ENCODE data around the gene CHCHD10.
A peak's percentile ranks its signal among the peaks of the same experiment; 100 is the strongest.
"Not testable (repeated sequence)": the region's sequence is repeated elsewhere in the genome, so short reads cannot be mapped to it uniquely, and the experiment has no call there.

The CHCHD10 gene

DNA sequence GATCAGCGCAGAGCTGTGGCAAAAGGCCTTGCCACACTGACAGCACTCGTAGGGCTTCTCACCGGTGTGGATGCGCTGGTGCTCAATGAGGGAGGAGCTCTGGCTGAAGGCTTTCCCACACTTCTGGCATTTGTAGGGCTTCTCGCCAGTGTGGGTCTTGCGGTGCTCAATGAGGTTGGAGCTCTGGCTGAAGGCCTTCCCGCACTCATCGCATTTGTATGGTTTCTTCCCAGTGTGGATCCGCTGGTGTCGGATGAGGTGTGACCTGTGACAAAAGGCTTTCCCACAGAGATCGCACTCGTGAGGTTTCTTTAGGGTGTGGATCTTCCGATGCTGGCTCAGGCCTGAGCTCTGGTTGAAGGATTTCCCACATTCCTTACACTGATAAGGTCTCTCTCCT lies 23.8 kb downstream of the CHCHD10 start:
- no peak for DNase-seq

DNA sequence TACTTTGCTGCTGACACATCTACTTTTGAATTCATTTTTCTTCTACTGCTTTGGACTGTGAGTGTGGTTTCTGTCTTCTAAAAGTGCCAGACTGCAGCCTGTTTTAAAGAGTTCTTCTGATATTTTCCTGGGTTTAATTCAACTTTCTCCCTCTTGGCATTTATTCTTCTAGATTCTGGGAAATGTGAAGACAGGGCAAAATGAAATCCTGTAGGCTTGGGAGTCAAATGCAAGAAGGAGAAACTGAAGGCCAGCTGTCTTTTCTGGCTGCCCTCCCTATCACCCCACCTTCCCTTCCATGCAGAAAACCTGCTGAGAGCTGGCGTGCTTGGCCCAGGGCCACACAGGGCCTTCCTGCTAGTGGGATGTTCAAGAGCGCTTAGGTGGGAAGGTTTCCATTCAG lies 24.5 kb downstream of the CHCHD10 start:
- no peak for DNase-seq

DNA sequence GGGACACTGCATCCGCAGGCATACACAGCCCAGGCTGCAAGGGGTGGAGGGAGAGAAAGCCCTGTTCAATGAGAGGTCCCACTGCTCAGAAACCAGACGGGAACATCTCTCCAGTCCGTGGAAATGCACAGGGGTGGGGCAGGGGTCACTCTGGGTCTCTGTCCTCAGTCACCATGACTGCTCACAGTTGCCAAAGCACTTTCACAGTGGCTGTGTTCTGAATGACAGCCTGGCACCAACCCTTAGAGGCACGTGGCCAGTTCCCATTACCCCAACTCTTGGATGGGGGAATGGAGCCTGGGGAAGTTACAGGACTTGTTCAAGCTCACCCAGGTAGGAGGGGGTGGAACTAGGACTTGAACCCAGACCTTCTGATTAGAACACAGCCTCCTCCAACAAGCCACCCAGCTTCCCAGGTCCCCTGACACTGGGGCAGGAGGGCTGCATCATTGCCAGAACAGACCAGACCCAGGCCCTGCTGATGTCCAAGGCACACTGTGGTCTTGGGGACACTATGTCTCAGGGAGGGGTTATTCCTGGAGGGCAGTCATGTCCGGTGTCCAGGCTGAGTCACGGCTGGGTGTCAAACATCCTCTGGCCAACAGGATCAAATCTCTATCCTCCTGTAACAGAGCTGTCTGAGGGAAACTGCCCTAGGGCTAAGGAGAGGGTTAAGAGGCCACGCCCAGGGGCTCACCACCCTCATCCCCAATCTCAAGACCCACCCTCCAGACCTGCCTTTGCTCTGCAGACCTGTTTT lies 25.1 kb downstream of the CHCHD10 start:
- DNase-seq: no peak

DNA sequence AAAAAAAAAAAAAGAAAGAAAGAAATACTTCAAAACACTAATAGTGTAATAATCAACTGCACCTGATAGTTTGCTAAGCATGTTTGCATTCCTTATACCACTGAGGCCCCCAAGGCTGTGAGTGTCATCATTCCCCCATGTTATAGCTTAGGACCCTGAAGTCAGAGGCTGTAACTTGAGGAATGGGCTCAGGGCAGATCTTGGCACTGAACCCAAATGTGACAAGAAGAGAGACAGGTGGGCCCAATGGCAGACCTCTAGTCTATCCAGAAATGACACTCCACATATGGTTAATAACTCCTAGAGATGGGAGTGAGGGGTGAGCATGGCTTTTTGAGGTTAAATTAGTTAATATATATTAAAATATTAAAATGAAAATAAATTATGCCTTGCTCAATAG lies 30.1 kb downstream of the CHCHD10 start:
- DNase-seq: no peak

GRCh38 chr22:23728108-23728507 lies 39.7 kb downstream of the CHCHD10 start:
- DNase-seq: not testable (repeated sequence)

DNA sequence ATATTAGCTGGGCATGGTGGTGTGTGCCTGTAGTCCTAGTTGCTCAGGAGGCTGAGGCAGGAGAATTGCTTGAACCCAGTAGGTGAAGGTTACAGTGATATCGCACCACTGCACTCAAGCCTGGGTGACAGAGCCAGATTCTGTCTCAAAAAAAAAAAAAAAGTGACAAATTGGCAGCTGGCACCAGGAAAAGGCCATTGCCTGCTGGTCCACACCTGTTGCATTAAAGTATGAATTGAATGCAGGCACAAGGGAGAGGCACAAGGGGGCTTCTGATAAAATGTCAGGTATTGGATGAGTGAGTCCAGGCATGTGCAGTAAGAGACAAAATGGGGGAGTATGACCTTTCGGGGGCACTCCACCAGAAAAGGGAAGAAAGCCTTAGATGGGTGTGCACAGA lies 45.0 kb downstream of the CHCHD10 start:
- no peak for DNase-seq

DNA sequence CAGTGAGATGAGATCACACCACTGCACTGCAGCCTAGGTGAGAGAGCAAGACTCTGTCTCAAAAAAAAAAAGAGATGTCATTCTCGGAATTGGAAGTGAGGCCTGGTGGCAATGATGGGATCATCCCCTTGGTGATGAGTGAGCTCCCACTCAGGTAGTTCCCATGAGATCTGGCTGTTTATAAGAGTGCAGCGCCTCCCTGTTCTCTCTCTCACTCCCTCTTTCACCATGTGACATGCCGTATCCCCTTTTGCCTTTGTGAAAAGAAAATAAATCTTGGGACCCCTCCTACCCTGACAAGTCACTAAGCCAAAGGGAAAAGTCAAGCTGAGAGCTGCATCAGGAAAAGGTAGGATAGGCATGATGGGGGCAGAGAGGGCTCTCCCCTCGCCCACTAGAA lies 45.6 kb downstream of the CHCHD10 start:
- DNase-seq: no peak

- DNase-seq: no peak
Measured at GRCh38 chr22:23720855-23721254, 46.9 kb downstream of the CHCHD10 start.

- DNase-seq: no peak
Measured at GRCh38 chr22:23718371-23719165, 49.2 kb downstream of the CHCHD10 start.

GRCh38 chr22:23716811-23717801 lies 50.7 kb downstream of the CHCHD10 start:
- peak; percentile 8 for DNase-seq

Data from NCI-H2081 treated with DMSO at 0.1 percent for 48 hours (cell line).